K562 (cell line): ENCODE measurements around the gene AKAP13. TPM values are rescaled to one million over a fixed set of nuclear protein-coding genes. Genes with fewer than 3 reads are reported as not detected.

Experiments used
- ATAC-seq: fragments of 200-7000 bp; cut with Tn5 transposase; 3 replicates; pipeline ENCODE4 v1.9.1; 2020; ENCODE audit warnings: moderate library complexity
- BruUV-seq: library from RNA; stranded (reverse); fragments of 400-500 nt; replicated peaks from 2 replicates; lab custom pipeline; 2021; lab: Mats Ljungman, UMichigan
- CTCF ChIA-PET: fragments of 300-600 bp; formaldehyde crosslinking; extraction: SDS; loops from one replicate; lab custom pipeline; 2021; ENCODE audit warnings: low intra/inter-chr PET ratio; lab: Yijun Ruan, JAX
- POLR2A ChIA-PET: fragments of 300-600, 350-650 bp; sonication (Branson Sonifier 250); formaldehyde crosslinking; extraction: SDS; loops from one replicate; lab custom pipeline; 2021; ENCODE audit warnings: antibody characterized with exemption, inconsistent platforms; lab: Yijun Ruan, JAX
- DNase-seq, 4 experiments: peaks; one replicate each; pipeline versions ENCODE4 v3.0.0 to v3.0.0-alpha.2; 2011 to 2018; ENCODE audit warnings: low spot score in 3 of 4, mixed read lengths in 3 of 4; ENCODE audit errors: extremely low read depth in 1 of 4
- FAIRE-seq: peaks from 2 replicates; lab custom pipeline; 2011; peaks lifted over from hg19 to GRCh38; lab: Jason Lieb, UNC
- H2AFZ ChIP-seq: 2 replicates; pipeline ENCODE4 v1.6.0; 2011; ENCODE audit warnings: low read depth, low read length, control low read depth, inconsistent platforms
- H3K27ac ChIP-seq: fragments of 200-600 bp; 3 replicates; pipeline ENCODE4 v1.8.0; 2011; ENCODE audit warnings: low read depth, mild to moderate bottlenecking, control low read depth, inconsistent platforms, low read length, moderate library complexity, mixed read lengths; ENCODE audit errors: extremely low read depth
- H3K27me3 ChIP-seq, 2 experiments: fragments of 300-600 bp in 1 of 2; 2 replicates in 1 of 2; 3 replicates in 1 of 2; pipeline versions ENCODE4 v1.6.0 to v1.8.0; 2011; ENCODE audit warnings: inconsistent platforms in 2 of 2, low read length in 2 of 2, mild to moderate bottlenecking in 1 of 2, mixed read lengths in 1 of 2, moderate library complexity in 1 of 2; ENCODE audit not compliant: control insufficient read depth in 2 of 2, insufficient read depth in 2 of 2
- H3K36me3 ChIP-seq: fragments of 300-600 bp; 3 replicates; pipeline ENCODE4 v1.8.0; 2011; ENCODE audit warnings: mild to moderate bottlenecking, low read length, inconsistent platforms; ENCODE audit not compliant: control insufficient read depth, insufficient read depth
- H3K4me1 ChIP-seq, 2 experiments: fragments of 200-600 bp in 1 of 2; replicated peaks in 1 of 2; 2 replicates in 1 of 2; 3 replicates in 1 of 2; pipeline versions ENCODE4 v1.5.1 to v1.8.0; 2011; ENCODE audit warnings: inconsistent platforms in 2 of 2, low read length in 2 of 2, mild to moderate bottlenecking in 1 of 2, mixed read lengths in 1 of 2, moderate library complexity in 1 of 2; ENCODE audit not compliant: control insufficient read depth in 2 of 2, insufficient read depth in 2 of 2
- H3K4me2 ChIP-seq: 2 replicates; pipeline ENCODE4 v1.6.1; 2011; ENCODE audit warnings: low read length, control low read depth, inconsistent platforms, mixed read lengths; ENCODE audit not compliant: insufficient read depth
- H3K4me3 ChIP-seq: fragments of 200-600 bp; sonication (generic), shearing (Covaris generic); 2 replicates; pipeline ENCODE4 v1.5.1; 2016; ENCODE audit warnings: control low read depth, inconsistent platforms
- H3K79me2 ChIP-seq: fragments of 200-600 bp; 3 replicates; pipeline ENCODE4 v1.8.0; 2011; ENCODE audit warnings: low read length, inconsistent platforms; ENCODE audit not compliant: control insufficient read depth, insufficient read depth
- H3K9ac ChIP-seq, 2 experiments: 2 replicates each; pipeline versions ENCODE4 v1.6.0 to v1.6.1; 2011; ENCODE audit warnings: low read depth in 2 of 2, low read length in 2 of 2, control low read depth in 1 of 2, inconsistent platforms in 1 of 2, mild to moderate bottlenecking in 1 of 2, mixed read lengths in 1 of 2; ENCODE audit not compliant: insufficient read depth in 1 of 2
- H3K9me1 ChIP-seq: one replicate; pipeline ENCODE4 v1.6.0; 2011; ENCODE audit warnings: inconsistent platforms, mild to moderate bottlenecking, low read length, moderate library complexity; ENCODE audit not compliant: control insufficient read depth, insufficient read depth
- H3K9me3 ChIP-seq: replicated peaks from 2 replicates; pipeline ENCODE4 v1.5.1; 2011; ENCODE audit warnings: low read depth, low read length, inconsistent platforms; ENCODE audit not compliant: control insufficient read depth, insufficient read depth
- H4K20me1 ChIP-seq: replicated peaks from 2 replicates; pipeline ENCODE4 v1.6.1; 2011; ENCODE audit warnings: low read length, inconsistent platforms, mixed read lengths; ENCODE audit not compliant: control insufficient read depth, insufficient read depth
- BACH1 ChIP-seq: fragments of 200-800 bp; sonication (Bioruptor generic); IDR thresholded peaks from 2 replicates; pipeline ENCODE4 v1.6.1; 2016; ENCODE audit warnings: missing genetic modification characterization, missing compliant biosample characterization
- DNMT1 ChIP-seq: fragments of 450-650 bp; IDR thresholded peaks from 2 replicates; pipeline ENCODE4 v1.6.1; 2016; ENCODE audit warnings: antibody characterized with exemption, mild to moderate bottlenecking
- ELF2 ChIP-seq: fragments of 250-450 bp; sonication (Bioruptor Pico); IDR thresholded peaks from 2 replicates; pipeline ENCODE4 v1.5.0; 2021; ENCODE audit warnings: mild to moderate bottlenecking
- ETV5 ChIP-seq: sonication (generic); formaldehyde crosslinking; IDR thresholded peaks from 2 replicates; pipeline ENCODE4 v1.4.0; 2020; ENCODE audit warnings: low read depth, mild to moderate bottlenecking, missing genetic modification reagents
- MEF2A ChIP-seq: IDR thresholded peaks from 2 replicates; pipeline ENCODE4 v1.6.1; 2011; ENCODE audit warnings: low read depth, mild to moderate bottlenecking, low read length, moderate library complexity; ENCODE audit not compliant: control insufficient read depth
- NR4A1 ChIP-seq, 2 experiments: fragments of 250-450 bp in 1 of 2; fragments of 450-650 bp in 1 of 2; sonication (Bioruptor Pico) in 1 of 2; IDR thresholded peaks; 2 replicates each; pipeline versions ENCODE4 v1.4.0 to v1.6.1; 2016 to 2020; ENCODE audit warnings: mild to moderate bottlenecking in 2 of 2, missing compliant biosample characterization in 1 of 2, missing genetic modification characterization in 1 of 2, moderate library complexity in 1 of 2
- RFX5 ChIP-seq: IDR thresholded peaks from 2 replicates; pipeline ENCODE4 v1.6.1; 2011; ENCODE audit warnings: low read depth, mild to moderate bottlenecking, improper control_type of control experiment, low read length
- SP1 ChIP-seq: sonication (generic); formaldehyde crosslinking; IDR thresholded peaks from 2 replicates; pipeline ENCODE4 v1.8.1; 2022; ENCODE audit warnings: mild to moderate bottlenecking, missing genetic modification reagents
- TCF7L2 ChIP-seq: fragments of 150-350 bp; IDR thresholded peaks from 2 replicates; pipeline ENCODE4 v1.6.1; 2016; ENCODE audit warnings: low read depth, mild to moderate bottlenecking, low read length, moderate library complexity
- ZNF41 ChIP-seq: fragments of 250-450 bp; sonication (Bioruptor Pico); conservative IDR thresholded peaks from 2 replicates; pipeline ENCODE4 v1.4.0; 2020; ENCODE audit warnings: mild to moderate bottlenecking
- ZNF668 ChIP-seq: fragments of 250-450 bp; sonication (Bioruptor Pico); IDR thresholded peaks from 2 replicates; pipeline ENCODE4 v1.8.0; 2022; ENCODE audit warnings: mild to moderate bottlenecking, inconsistent platforms
- ZNF778 ChIP-seq: fragments of 450-650 bp; formaldehyde crosslinking; IDR thresholded peaks from 2 replicates; pipeline ENCODE4 v1.4.0; 2020; ENCODE audit warnings: mild to moderate bottlenecking, moderate library complexity
- in situ Hi-C: fragments of 300-500 bp; cut with MboI; formaldehyde crosslinking; loops from 4 replicates; pipeline ENCODE4 v1.15.0; 2018; ENCODE audit warnings: inconsistent platforms, mixed read lengths
- intact Hi-C: fragments of 100-400 bp; cut with micrococcal nuclease; formaldehyde crosslinking; loops from 2 replicates; pipeline ENCODE4 v1.14.2; 2022
- polyA plus RNA-seq, 8 experiments: library from polyadenylated mRNA; depleted of rRNA in 4 of 8; stranded (reverse) in 5 of 8; unstranded in 3 of 8; fragments of >200 nt; fragmentation: Nextera tagmentation in 2 of 8; fragmentation: Illumina TruSeq in 1 of 8; extraction: Ambion mirVana in 2 of 8; extraction: Trizol in 1 of 8; gene quantifications; 2 replicates each; pipeline versions ENCODE4 v1.2.1 to v1.2.3, GENCODE V29; 2011 to 2014; ENCODE audit warnings: inconsistent platforms in 1 of 8, missing spikeins in 1 of 8
- total RNA-seq, 7 experiments: library from RNA; depleted of rRNA in 6 of 7; stranded (reverse); fragments of >200 nt in 6 of 7; fragmentation: Illumina TruSeq in 2 of 7; extraction: Trizol in 2 of 7; gene quantifications; 2 replicates each; pipeline versions ENCODE4 v1.2.1 to v1.2.3, GENCODE V29; 2011 to 2021; ENCODE audit warnings: low replicate concordance in 1 of 7
- TF ChIP-seq, protein P1 (sequence below): sonication (generic); formaldehyde crosslinking; IDR thresholded peaks from 2 replicates; pipeline ENCODE4 v1.8.0; 2022; ENCODE audit warnings: mild to moderate bottlenecking, missing genetic modification reagents
- TF ChIP-seq, protein P2 (sequence below), 3 experiments: IDR thresholded peaks in 2 of 3; conservative IDR thresholded peaks in 1 of 3; 2 replicates each; pipeline ENCODE4 v1.5.1; 2011 to 2012; ENCODE audit warnings: low read length in 3 of 3, mild to moderate bottlenecking in 3 of 3, control low read depth in 2 of 3, improper control_type of control experiment in 1 of 3, inconsistent platforms in 1 of 3, low read depth in 1 of 3, mixed read lengths in 1 of 3, moderate library complexity in 1 of 3; ENCODE audit not compliant: insufficient read depth in 2 of 3
- TF ChIP-seq, protein P3 (sequence below): IDR thresholded peaks from 2 replicates; pipeline ENCODE4 v1.6.1; 2014; ENCODE audit warnings: antibody characterized with exemption

AKAP13 gene
- total and polyA plus RNA-seq, 9 of the 15 experiments (the other 6 are each of a cell fraction or from before 2014, with no cell fraction given) = 0.03 to 1.7 (median 0.42) TPM

DNA sequence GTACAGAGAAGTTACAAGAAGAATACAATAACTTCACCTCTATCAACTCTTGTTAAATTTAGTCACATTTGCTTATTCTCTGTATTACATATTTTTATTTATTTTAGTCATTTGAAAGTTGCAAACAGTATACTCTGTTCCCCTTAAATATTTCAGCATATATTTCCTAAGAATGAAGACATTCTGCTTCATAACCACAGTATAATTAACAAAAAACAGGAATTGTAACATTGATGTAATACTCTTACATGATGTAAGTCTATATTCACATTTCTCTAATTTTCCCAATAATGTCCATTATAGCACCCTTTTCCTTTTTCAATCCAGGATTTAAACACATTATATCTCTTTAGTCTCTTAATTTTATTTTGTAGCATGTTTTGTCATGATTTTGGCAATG, 112.0 kb downstream of the AKAP13 start:
- no peaks in the 10 kb centered on the region for H3K36me3 ChIP-seq
- BruUV-seq = no TSS peak
- no peaks in the 10 kb centered on the region for H3K79me2 ChIP-seq
- FAIRE-seq (peak; percentile 40), DNase-seq (no peak), ATAC-seq (no peak)
- no peak overlapping the region for H2AFZ ChIP-seq
- no peaks in the 10 kb centered on the region for H4K20me1 ChIP-seq
- no peak overlapping the region for H3K4me3 ChIP-seq
- no peak overlapping the region for H3K9ac ChIP-seq
- no peaks in the 10 kb centered on the region for H3K9me3 ChIP-seq
- H3K4me2 ChIP-seq = no peak overlapping the region
- H3K27me3 ChIP-seq = no peaks in the 10 kb centered on the region
- in situ Hi-C loops = no loop called here
- ChIA-PET POLR2A (no interaction called here), CTCF (no interaction called here)
- H3K27ac ChIP-seq = no peak overlapping the region
- TF ChIP-seq ETV5 (CRISPR knock-in tag) = no peak
- no peak for TF ChIP-seq ZNF668
- no peak for TF ChIP-seq NR4A1 (CRISPR knock-in tag; IDR thresholded peaks at IDR 0.05)
- TF ChIP-seq NR4A1 (tag; IDR thresholded peaks at IDR 0.05) = no peak
- TF ChIP-seq DNMT1 = no peak
- no peak for TF ChIP-seq MEF2A
- TF ChIP-seq BACH1 = no peak
- TF ChIP-seq RFX5 = no peak
- no peak for TF ChIP-seq SP1 (CRISPR knock-in tag)
- no peak for TF ChIP-seq TCF7L2
- TF ChIP-seq, protein P1, sequence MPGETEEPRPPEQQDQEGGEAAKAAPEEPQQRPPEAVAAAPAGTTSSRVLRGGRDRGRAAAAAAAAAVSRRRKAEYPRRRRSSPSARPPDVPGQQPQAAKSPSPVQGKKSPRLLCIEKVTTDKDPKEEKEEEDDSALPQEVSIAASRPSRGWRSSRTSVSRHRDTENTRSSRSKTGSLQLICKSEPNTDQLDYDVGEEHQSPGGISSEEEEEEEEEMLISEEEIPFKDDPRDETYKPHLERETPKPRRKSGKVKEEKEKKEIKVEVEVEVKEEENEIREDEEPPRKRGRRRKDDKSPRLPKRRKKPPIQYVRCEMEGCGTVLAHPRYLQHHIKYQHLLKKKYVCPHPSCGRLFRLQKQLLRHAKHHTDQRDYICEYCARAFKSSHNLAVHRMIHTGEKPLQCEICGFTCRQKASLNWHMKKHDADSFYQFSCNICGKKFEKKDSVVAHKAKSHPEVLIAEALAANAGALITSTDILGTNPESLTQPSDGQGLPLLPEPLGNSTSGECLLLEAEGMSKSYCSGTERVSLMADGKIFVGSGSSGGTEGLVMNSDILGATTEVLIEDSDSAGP = no peak
- TF ChIP-seq ZNF41 (CRISPR knock-in tag) = no peak
- TF ChIP-seq, protein P2, sequence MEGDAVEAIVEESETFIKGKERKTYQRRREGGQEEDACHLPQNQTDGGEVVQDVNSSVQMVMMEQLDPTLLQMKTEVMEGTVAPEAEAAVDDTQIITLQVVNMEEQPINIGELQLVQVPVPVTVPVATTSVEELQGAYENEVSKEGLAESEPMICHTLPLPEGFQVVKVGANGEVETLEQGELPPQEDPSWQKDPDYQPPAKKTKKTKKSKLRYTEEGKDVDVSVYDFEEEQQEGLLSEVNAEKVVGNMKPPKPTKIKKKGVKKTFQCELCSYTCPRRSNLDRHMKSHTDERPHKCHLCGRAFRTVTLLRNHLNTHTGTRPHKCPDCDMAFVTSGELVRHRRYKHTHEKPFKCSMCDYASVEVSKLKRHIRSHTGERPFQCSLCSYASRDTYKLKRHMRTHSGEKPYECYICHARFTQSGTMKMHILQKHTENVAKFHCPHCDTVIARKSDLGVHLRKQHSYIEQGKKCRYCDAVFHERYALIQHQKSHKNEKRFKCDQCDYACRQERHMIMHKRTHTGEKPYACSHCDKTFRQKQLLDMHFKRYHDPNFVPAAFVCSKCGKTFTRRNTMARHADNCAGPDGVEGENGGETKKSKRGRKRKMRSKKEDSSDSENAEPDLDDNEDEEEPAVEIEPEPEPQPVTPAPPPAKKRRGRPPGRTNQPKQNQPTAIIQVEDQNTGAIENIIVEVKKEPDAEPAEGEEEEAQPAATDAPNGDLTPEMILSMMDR (IDR thresholded peaks at IDR 0.05 in 2 of 3, conservative IDR thresholded peaks at IDR 0.05 in 1 of 3; ENCODE audit: insufficient read depth in 2 of 3, low read depth in 1 of 3, low read length in 3 of 3) = no peak
- TF ChIP-seq ELF2 (CRISPR knock-in tag) = no peak
- no peak for TF ChIP-seq ZNF778 (CRISPR knock-in tag)
- TF ChIP-seq, protein P3, sequence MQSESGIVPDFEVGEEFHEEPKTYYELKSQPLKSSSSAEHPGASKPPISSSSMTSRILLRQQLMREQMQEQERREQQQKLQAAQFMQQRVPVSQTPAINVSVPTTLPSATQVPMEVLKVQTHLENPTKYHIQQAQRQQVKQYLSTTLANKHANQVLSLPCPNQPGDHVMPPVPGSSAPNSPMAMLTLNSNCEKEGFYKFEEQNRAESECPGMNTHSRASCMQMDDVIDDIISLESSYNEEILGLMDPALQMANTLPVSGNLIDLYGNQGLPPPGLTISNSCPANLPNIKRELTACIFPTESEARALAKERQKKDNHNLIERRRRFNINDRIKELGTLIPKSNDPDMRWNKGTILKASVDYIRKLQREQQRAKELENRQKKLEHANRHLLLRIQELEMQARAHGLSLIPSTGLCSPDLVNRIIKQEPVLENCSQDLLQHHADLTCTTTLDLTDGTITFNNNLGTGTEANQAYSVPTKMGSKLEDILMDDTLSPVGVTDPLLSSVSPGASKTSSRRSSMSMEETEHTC = no peak
- H3K9me1 ChIP-seq = no peaks in the 10 kb centered on the region
- intact Hi-C loops = no loop called here
- H3K4me1 ChIP-seq = no peaks in the 10 kb centered on the region
